H9 (cell line): ENCODE results near the gene SKIC2. TPM values are rescaled to one million over a fixed set of nuclear protein-coding genes. Genes with fewer than 3 reads are reported as not detected.

Source experiments
- DNase-seq: peaks from one replicate; pipeline ENCODE4 v3.0.0-alpha.2; 2017
- H2AFZ ChIP-seq: one replicate; pipeline ENCODE4 v1.6.1; 2013; ENCODE audit warnings: mild to moderate bottlenecking, low read length, control low read depth, moderate library complexity
- H2AK5ac ChIP-seq: 2 replicates; pipeline ENCODE4 v1.6.1; 2013; ENCODE audit warnings: low read length, control low read depth, mixed read lengths; ENCODE audit not compliant: insufficient read length
- H2BK120ac ChIP-seq: one replicate; pipeline ENCODE4 v1.6.1; 2013; ENCODE audit warnings: low read depth, mild to moderate bottlenecking, low read length, control low read depth, inconsistent platforms; ENCODE audit not compliant: poor library complexity, severe bottlenecking
- H2BK12ac ChIP-seq: 2 replicates; pipeline ENCODE4 v1.6.1; 2013; ENCODE audit warnings: low read length, control low read depth, mixed read lengths, low read depth; ENCODE audit not compliant: insufficient read length
- H2BK15ac ChIP-seq: 2 replicates; pipeline ENCODE4 v1.6.1; 2013; ENCODE audit warnings: low read depth, low read length, control low read depth
- H2BK20ac ChIP-seq: one replicate; pipeline ENCODE4 v1.6.1; 2013; ENCODE audit warnings: low read depth, mild to moderate bottlenecking, low read length, control low read depth, inconsistent platforms; ENCODE audit not compliant: poor library complexity, severe bottlenecking
- H2BK5ac ChIP-seq: 2 replicates; pipeline ENCODE4 v1.6.1; 2013; ENCODE audit warnings: low read length, control low read depth, mixed read lengths; ENCODE audit not compliant: insufficient read length
- H3K14ac ChIP-seq: 2 replicates; pipeline ENCODE4 v1.6.1; 2013; ENCODE audit warnings: low read length, control low read depth; ENCODE audit not compliant: insufficient read depth
- H3K18ac ChIP-seq: 2 replicates; pipeline ENCODE4 v1.6.1; 2013; ENCODE audit warnings: low read depth, mild to moderate bottlenecking, mixed read lengths, low read length, control low read depth; ENCODE audit not compliant: insufficient read length
- H3K23ac ChIP-seq: 2 replicates; pipeline ENCODE4 v1.6.1; 2013; ENCODE audit warnings: low read length, control low read depth, mixed read lengths, low read depth; ENCODE audit not compliant: insufficient read length
- H3K23me2 ChIP-seq: 2 replicates; pipeline ENCODE4 v1.6.1; 2013; ENCODE audit warnings: low read depth, mild to moderate bottlenecking, mixed read lengths, low read length, control low read depth; ENCODE audit not compliant: insufficient read length, poor library complexity, severe bottlenecking
- H3K27ac ChIP-seq: 2 replicates; pipeline ENCODE4 v1.5.1; 2013; ENCODE audit warnings: low read length, control low read depth, mixed read lengths, low read depth; ENCODE audit not compliant: insufficient read length
- H3K27me3 ChIP-seq: 2 replicates; pipeline ENCODE4 v1.6.1; 2013; ENCODE audit warnings: low read length, control low read depth, inconsistent platforms; ENCODE audit not compliant: insufficient read depth
- H3K4ac ChIP-seq: 2 replicates; pipeline ENCODE4 v1.6.1; 2013; ENCODE audit warnings: low read depth, mild to moderate bottlenecking, control low read depth, inconsistent platforms, low read length, moderate library complexity
- H3K4me1 ChIP-seq: 2 replicates; pipeline ENCODE4 v1.6.1; 2013; ENCODE audit warnings: low read length, control low read depth, inconsistent platforms; ENCODE audit not compliant: insufficient read depth
- H3K4me2 ChIP-seq: 2 replicates; pipeline ENCODE4 v1.6.1; 2013; ENCODE audit warnings: low read length, control low read depth, mixed read lengths; ENCODE audit not compliant: insufficient read length, insufficient read depth
- H3K56ac ChIP-seq: 2 replicates; pipeline ENCODE4 v1.6.1; 2013; ENCODE audit warnings: low read depth, mild to moderate bottlenecking, mixed read lengths, low read length, control low read depth; ENCODE audit not compliant: insufficient read length
- H3K79me1 ChIP-seq: 2 replicates; pipeline ENCODE4 v1.6.1; 2013; ENCODE audit warnings: low read depth, mild to moderate bottlenecking, moderate library complexity, low read length, control low read depth, inconsistent platforms; ENCODE audit not compliant: insufficient read depth, poor library complexity, severe bottlenecking
- H3K79me2 ChIP-seq: 2 replicates; pipeline ENCODE4 v1.6.1; 2013; ENCODE audit warnings: low read length, control low read depth, inconsistent platforms; ENCODE audit not compliant: insufficient read depth
- H3K9ac ChIP-seq: 2 replicates; pipeline ENCODE4 v1.6.1; 2013; ENCODE audit warnings: low read length, control low read depth, mixed read lengths; ENCODE audit not compliant: insufficient read length; ENCODE audit errors: extremely low read depth
- H3K9me3 ChIP-seq: one replicate; pipeline ENCODE4 v1.6.1; 2013; ENCODE audit warnings: low read depth, low read length, inconsistent platforms; ENCODE audit not compliant: control insufficient read depth
- H3T11ph ChIP-seq: one replicate; pipeline ENCODE4 v1.6.1; 2013; ENCODE audit warnings: mild to moderate bottlenecking, low read length, control low read depth, inconsistent platforms
- H4K20me1 ChIP-seq: one replicate; pipeline ENCODE4 v1.6.1; 2013; ENCODE audit not compliant: control insufficient read depth, insufficient read length, insufficient read depth
- H4K5ac ChIP-seq: 2 replicates; pipeline ENCODE4 v1.6.1; 2013; ENCODE audit warnings: low read depth, mild to moderate bottlenecking, mixed read lengths, low read length, control low read depth; ENCODE audit not compliant: insufficient read length
- H4K8ac ChIP-seq: replicated peaks from 2 replicates; pipeline ENCODE4 v1.6.1; 2013; ENCODE audit warnings: low read length, control low read depth, mixed read lengths, low read depth; ENCODE audit not compliant: insufficient read length
- H4K91ac ChIP-seq: 2 replicates; pipeline ENCODE4 v1.6.1; 2013; ENCODE audit warnings: low read depth, mild to moderate bottlenecking, moderate library complexity, mixed read lengths, low read length, control low read depth; ENCODE audit not compliant: insufficient read length
- H3K27ac Mint-ChIP-seq, 3 experiments: 2 replicates in 2 of 3; 3 replicates in 1 of 3; pipeline ENCODE4 v1.8.0; 2020 to 2021; ENCODE audit warnings: mixed read lengths in 3 of 3, mild to moderate bottlenecking in 1 of 3, moderate library complexity in 1 of 3
- H3K27me3 Mint-ChIP-seq: 2 replicates; pipeline ENCODE4 v1.8.0; 2021; ENCODE audit warnings: low read depth, mild to moderate bottlenecking, moderate library complexity, mixed read lengths
- H3K36me3 Mint-ChIP-seq, 3 experiments: 2 replicates in 2 of 3; 3 replicates in 1 of 3; pipeline ENCODE4 v1.8.0; 2020 to 2021; ENCODE audit warnings: low read depth in 3 of 3, mixed read lengths in 3 of 3; ENCODE audit not compliant: insufficient read depth in 1 of 3
- H3K4me1 Mint-ChIP-seq, 2 experiments: 2 replicates each; pipeline ENCODE4 v1.8.0; 2020; ENCODE audit warnings: mixed read lengths in 2 of 2
- H3K4me3 Mint-ChIP-seq, 2 experiments: 2 replicates in 1 of 2; 3 replicates in 1 of 2; pipeline ENCODE4 v1.8.0; 2020 to 2021; ENCODE audit warnings: mild to moderate bottlenecking in 2 of 2, mixed read lengths in 2 of 2, moderate library complexity in 1 of 2
- H3K9me3 Mint-ChIP-seq, 2 experiments: 2 replicates in 1 of 2; 3 replicates in 1 of 2; pipeline ENCODE4 v1.8.0; 2020; ENCODE audit warnings: mild to moderate bottlenecking in 2 of 2, mixed read lengths in 2 of 2, moderate library complexity in 1 of 2
- WGBS: extraction: QIAGEN DNeasy Blood & Tissue Kit; methylation state at CpG from one replicate; pipeline ENCODE4 v1.1.7; 2013; ENCODE audit warnings: missing lambda C conversion rate, low lambda C conversion rate, mixed read lengths; ENCODE audit not compliant: insufficient read length; ENCODE audit errors: extremely low coverage; 5-methylcytosine and 5-hydroxymethylcytosine counted together
- total RNA-seq: library from RNA; stranded (reverse); gene quantifications from 2 replicates; pipeline ENCODE4 v1.2.1, GENCODE V29; 2021
- TF ChIP-seq, protein P1 (sequence below): fragments of 200-600 bp; sonication (generic); conservative IDR thresholded peaks from 3 replicates; pipeline ENCODE4 v1.8.0; 2021; ENCODE audit warnings: antibody characterized with exemption, mild to moderate bottlenecking

The SKIC2 gene
- total RNA-seq, 1 experiment from 2014 or later, result 86.2 TPM

DNA sequence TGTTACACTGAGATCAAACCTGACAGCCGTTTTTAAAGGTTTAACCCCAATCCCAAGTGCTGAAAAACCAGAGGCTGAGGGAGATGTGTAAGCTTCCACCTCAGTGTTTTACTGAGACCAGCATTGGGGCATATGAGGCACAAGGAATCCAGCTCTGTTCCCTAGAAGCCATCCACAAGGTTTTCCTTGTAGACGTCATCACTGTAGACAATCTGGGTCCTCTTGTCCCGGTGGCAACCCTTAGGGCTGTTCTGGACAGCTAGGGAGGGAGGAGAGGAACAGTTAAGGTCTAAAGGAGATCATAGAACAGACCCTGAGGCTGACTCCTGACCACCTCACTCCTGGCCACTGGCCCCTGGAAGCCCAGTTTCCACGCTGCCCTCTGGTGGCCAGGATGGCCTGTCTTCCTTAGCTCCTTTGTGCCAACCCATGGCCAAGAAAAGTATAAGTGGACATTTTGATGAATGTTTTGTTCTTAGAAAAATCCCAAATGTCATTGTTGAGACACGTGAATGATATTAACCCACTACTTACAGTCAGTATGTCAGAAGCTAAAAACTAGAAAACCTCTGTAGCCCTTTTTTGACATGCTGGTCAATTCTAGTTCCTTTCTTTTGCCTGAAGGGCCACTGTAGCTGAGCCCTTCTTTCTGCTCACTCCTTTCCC is 6.7 kb upstream of the SKIC2 start:
- Histone ChIP-seq H3K23ac (no peak overlapping the region), H3T11ph (no peak overlapping the region), H3K27me3 (no peaks in the 10 kb centered on the region), H2BK5ac (no peak overlapping the region), H4K91ac (no peak overlapping the region), H2AFZ (no peak overlapping the region), H2AK5ac (no peak overlapping the region), H4K20me1 (peaks cover 2% of the 10 kb centered on the region), H3K79me1 (no peaks in the 10 kb centered on the region), H3K79me2 (no peaks in the 10 kb centered on the region), H2BK20ac (no peak overlapping the region), H3K14ac (no peak overlapping the region), H2BK12ac (no peak overlapping the region), H3K4ac (no peak overlapping the region), H3K56ac (no peak overlapping the region), H4K8ac (no peak overlapping the region), H3K4me1 (no peaks in the 10 kb centered on the region), H3K27ac (no peak overlapping the region), H4K5ac (no peak overlapping the region), H3K9ac (no peak overlapping the region), H3K18ac (no peak overlapping the region), H3K23me2 (no peaks in the 10 kb centered on the region), H2BK120ac (no peak overlapping the region), H3K9me3 (no peaks in the 10 kb centered on the region), H3K4me2 (no peak overlapping the region), H2BK15ac (no peak overlapping the region)
- peak; percentile 51 for DNase-seq
- Mint-ChIP-seq H3K4me1 (no peaks in the 10 kb centered on the region), H3K4me3 (no peak overlapping the region), H3K27me3 (peaks cover 17% of the 10 kb centered on the region), H3K9me3 (no peaks in the 10 kb centered on the region), H3K36me3 (peaks cover 23 to 66% (median 55%) of the 10 kb centered on the region in 3 experiments; a peak in 6 of 7 replicates), H3K27ac (peak overlapping the region in 1 of 3 experiments; percentile 67; a peak in 1 of 7 replicates)
- no CpG with 5 or more reads among the region's 5 CpGs for WGBS
- TF ChIP-seq, protein P1, sequence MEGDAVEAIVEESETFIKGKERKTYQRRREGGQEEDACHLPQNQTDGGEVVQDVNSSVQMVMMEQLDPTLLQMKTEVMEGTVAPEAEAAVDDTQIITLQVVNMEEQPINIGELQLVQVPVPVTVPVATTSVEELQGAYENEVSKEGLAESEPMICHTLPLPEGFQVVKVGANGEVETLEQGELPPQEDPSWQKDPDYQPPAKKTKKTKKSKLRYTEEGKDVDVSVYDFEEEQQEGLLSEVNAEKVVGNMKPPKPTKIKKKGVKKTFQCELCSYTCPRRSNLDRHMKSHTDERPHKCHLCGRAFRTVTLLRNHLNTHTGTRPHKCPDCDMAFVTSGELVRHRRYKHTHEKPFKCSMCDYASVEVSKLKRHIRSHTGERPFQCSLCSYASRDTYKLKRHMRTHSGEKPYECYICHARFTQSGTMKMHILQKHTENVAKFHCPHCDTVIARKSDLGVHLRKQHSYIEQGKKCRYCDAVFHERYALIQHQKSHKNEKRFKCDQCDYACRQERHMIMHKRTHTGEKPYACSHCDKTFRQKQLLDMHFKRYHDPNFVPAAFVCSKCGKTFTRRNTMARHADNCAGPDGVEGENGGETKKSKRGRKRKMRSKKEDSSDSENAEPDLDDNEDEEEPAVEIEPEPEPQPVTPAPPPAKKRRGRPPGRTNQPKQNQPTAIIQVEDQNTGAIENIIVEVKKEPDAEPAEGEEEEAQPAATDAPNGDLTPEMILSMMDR, result peak; percentile 83
